Fibroblast of the aortic adventitia (primary cell): ENCODE data around the gene CENPC. TPM values are rescaled to one million over a fixed set of nuclear protein-coding genes. Genes with fewer than 3 reads are reported as not detected.

Source experiments
- DNase-seq: peaks from one replicate; pipeline ENCODE4 v3.0.0-alpha.2; 2010; ENCODE audit warnings: low read depth
- H3K4me3 ChIP-seq: 2 replicates; pipeline ENCODE4 v1.5.1; 2011; ENCODE audit warnings: low read depth, mild to moderate bottlenecking, control low read depth, low read length, moderate library complexity
- total RNA-seq: library from RNA; depleted of rRNA; stranded (reverse); fragments of >200 nt; gene quantifications from 2 replicates; pipeline ENCODE4 v1.2.3, GENCODE V29; 2012; ENCODE audit warnings: low replicate concordance
- TF ChIP-seq, protein P1 (sequence below): IDR thresholded peaks from 2 replicates; pipeline ENCODE4 v1.5.1; 2011; ENCODE audit warnings: mild to moderate bottlenecking, low read length, control low read depth, inconsistent platforms; ENCODE audit not compliant: insufficient read depth

CENPC gene
- total RNA-seq, 1 donor: 30.5 TPM

- TF ChIP-seq, protein P1, sequence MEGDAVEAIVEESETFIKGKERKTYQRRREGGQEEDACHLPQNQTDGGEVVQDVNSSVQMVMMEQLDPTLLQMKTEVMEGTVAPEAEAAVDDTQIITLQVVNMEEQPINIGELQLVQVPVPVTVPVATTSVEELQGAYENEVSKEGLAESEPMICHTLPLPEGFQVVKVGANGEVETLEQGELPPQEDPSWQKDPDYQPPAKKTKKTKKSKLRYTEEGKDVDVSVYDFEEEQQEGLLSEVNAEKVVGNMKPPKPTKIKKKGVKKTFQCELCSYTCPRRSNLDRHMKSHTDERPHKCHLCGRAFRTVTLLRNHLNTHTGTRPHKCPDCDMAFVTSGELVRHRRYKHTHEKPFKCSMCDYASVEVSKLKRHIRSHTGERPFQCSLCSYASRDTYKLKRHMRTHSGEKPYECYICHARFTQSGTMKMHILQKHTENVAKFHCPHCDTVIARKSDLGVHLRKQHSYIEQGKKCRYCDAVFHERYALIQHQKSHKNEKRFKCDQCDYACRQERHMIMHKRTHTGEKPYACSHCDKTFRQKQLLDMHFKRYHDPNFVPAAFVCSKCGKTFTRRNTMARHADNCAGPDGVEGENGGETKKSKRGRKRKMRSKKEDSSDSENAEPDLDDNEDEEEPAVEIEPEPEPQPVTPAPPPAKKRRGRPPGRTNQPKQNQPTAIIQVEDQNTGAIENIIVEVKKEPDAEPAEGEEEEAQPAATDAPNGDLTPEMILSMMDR: no peak
- DNase-seq: no peak
These were observed 5.6 kb upstream of the CENPC start for GRCh38 chr4:67550857-67551256.

GRCh38 chr4:67550451-67550850 lies 5.1 kb upstream of the CENPC start:
- no peak for DNase-seq
- TF ChIP-seq, protein P1: no peak
- no peak overlapping the region for H3K4me3 ChIP-seq

More at GRCh38 chr4:67550857-67551256, 5.6 kb upstream of the CENPC start:
- no peak overlapping the region for H3K4me3 ChIP-seq

DNA sequence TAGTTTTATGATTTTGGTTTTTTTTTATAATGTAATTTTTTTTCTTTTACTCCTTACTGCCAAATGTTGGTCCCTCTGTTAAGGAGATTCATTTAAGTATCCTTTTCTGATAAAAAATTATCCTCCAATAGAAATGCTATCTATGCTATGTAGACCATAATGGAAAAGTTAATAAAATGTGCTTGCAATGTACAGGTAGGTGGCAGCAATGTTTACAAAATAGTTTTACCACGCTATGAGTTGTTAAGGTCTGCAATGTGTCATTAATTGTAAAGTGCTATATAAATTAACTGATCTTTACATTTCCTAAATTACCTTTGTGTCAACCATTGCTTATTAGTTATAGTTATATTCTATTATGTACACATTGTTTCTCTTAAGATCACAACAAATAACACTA lies 3.8 kb upstream of the CENPC start:
- TF ChIP-seq, protein P1: peak; percentile 33
- H3K4me3 ChIP-seq: no peak overlapping the region
- peak; percentile 46 for DNase-seq

DNA sequence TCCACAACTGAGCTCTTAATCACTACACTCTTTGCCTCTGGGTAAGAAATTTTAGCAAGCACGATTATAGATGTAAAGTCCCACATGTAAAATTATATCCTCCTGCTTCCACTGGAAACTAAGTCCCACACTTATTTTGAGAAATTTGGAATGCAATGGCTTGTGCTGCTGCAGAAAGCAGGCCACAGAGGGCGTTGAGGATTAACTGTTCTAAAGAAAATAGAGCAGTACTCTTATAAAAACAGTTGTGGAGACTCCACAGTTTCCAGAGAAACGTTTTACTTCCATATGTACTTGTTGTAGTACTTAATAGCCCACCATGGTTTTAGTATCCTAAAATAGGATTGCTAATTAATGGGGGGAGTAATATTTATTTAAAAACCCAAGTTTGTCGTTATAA lies 1.7 kb upstream of the CENPC start:
- TF ChIP-seq, protein P1: no peak
- H3K4me3 ChIP-seq: no peak overlapping the region
- no peak for DNase-seq

DNA sequence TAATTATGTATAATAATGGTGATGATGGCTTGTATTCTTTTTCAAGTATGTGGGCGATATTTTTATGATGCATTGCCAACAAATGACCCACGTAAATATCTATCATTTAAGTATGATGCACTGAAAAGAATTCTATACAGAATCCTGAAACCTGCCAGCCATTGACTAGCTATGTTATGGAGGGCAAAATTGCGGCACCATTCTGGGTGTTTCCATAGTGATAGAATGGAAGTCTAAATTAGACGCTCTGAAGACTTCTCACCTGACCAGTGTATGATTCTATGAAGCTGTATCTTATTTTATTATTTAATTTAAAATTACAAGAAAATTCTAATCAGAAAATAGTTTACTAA lies 677 bp upstream of the CENPC start:
- no peak for DNase-seq
- TF ChIP-seq, protein P1: no peak
- H3K4me3 ChIP-seq: peak overlapping the region; percentile 79

DNA sequence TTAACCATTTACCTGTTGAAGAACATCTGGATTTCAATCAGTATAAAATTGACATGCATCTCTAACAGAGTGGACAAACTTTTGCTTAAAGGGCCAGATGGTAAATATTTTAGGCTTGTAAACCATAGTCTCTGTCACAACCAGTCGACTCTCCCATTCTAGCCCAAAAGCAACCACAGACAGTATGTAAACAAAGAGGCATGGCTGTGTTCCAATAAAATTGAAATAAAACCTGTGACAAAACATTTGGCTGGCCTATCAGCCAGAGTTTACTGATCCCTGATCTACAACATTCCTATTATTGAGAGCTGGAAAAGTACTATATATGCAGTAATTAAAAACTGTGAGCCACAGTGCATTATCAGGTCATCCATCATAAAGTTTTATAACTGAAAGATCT lies 3.2 kb downstream of the CENPC start:
- TF ChIP-seq, protein P1: no peak

DNA sequence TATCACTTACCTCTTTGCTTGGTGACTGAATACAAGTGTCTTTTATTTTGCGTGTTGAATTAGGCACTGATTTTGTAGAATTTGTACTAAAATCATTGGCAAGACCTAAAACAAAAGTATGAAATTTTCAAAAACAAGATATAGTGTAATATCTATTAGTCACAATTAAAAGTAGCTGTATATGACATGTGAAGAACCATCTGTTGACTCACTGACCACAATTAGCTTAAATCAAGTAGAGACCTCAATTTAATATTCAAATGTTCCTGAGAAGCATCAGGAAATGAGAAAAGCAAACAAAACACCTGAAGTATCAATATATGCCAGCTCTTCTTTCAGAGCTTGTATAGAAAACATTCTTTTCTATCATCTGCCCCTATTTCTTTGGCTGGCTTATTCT lies 5.5 kb downstream of the CENPC start:
- TF ChIP-seq, protein P1: no peak
- no peak overlapping the region for H3K4me3 ChIP-seq
- DNase-seq: no peak

More for the DNA sequence above, 3.2 kb downstream of the CENPC start:
- DNase-seq: no peak
- H3K4me3 ChIP-seq: no peak overlapping the region
